Nephron progenitor cell (in vitro differentiated cells): ENCODE data around the gene YTHDC1.

ENCODE experiments used
- DNase-seq: peaks from one replicate; pipeline ENCODE4 v3.0.0; 2021
- H3K27ac Mint-ChIP-seq: 2 replicates; pipeline ENCODE4 v1.8.0; 2021; ENCODE audit warnings: mild to moderate bottlenecking, moderate library complexity, mixed read lengths
- H3K27me3 Mint-ChIP-seq: 2 replicates; pipeline ENCODE4 v1.8.0; 2021; ENCODE audit warnings: mild to moderate bottlenecking, low read depth, mixed read lengths; ENCODE audit not compliant: poor library complexity
- H3K36me3 Mint-ChIP-seq: 2 replicates; pipeline ENCODE4 v1.8.0; 2021; ENCODE audit warnings: low read depth, mixed read lengths
- H3K4me1 Mint-ChIP-seq: 2 replicates; pipeline ENCODE4 v1.8.0; 2021; ENCODE audit warnings: mixed read lengths
- H3K4me3 Mint-ChIP-seq: 2 replicates; pipeline ENCODE4 v1.8.0; 2021; ENCODE audit warnings: mild to moderate bottlenecking, moderate library complexity, mixed read lengths
- H3K9me3 Mint-ChIP-seq: 2 replicates; pipeline ENCODE4 v1.8.0; 2021; ENCODE audit warnings: mild to moderate bottlenecking, moderate library complexity, mixed read lengths
- CTCF ChIP-seq: fragments of 200-600 bp; sonication (generic); IDR thresholded peaks from 2 replicates; pipeline ENCODE4 v1.5.0; 2021; ENCODE audit warnings: antibody characterized with exemption

The YTHDC1 gene

DNA sequence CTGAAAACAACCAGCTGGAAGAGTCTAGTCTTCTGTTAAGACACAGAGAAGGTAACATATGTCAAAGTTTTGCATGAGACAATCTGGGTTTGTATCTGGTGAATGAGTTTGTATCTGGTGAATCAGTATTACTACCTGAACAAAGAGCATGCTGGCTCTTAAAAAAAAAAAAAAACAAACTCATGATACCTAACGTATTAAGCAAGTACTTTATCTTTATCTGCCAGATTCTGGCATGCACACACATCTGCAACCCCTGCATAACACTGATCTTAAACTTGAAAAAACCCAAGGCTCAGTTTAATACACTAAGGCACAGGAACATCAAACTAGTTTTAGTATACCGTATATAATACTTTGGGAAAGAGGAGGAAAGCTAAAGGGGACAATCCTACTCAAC, 5.8 kb downstream of the YTHDC1 start:
- no peak for TF ChIP-seq CTCF
- DNase-seq, result no peak
- Mint-ChIP-seq H3K4me3 (no peak overlapping the region), H3K27ac (no peak overlapping the region), H3K4me1 (peaks cover 31% of the 10 kb centered on the region), H3K9me3 (no peaks in the 10 kb centered on the region), H3K36me3 (peaks cover 36% of the 10 kb centered on the region), H3K27me3 (no peaks in the 10 kb centered on the region)

DNA sequence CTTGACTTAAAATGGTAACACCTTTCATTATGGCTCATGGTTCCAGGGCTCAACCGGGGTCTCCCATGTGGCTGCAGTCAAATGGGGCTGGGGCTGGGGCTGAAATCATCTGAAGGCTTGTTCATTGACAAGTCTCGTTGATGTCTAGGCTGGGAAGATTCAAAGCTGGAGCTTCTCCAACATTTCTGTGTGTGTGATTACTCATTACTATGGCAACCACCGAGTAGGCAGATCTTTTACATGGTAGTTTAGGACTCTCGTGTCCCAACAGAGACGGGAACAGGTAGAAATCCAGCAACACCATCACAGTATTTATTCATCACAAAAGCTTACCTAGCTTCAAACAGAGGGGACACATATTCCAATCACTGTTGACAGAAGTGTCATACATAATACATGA, 7.8 kb downstream of the YTHDC1 start:
- peak overlapping the region; percentile 43 for H3K27ac Mint-ChIP-seq
- no peaks in the 10 kb centered on the region for H3K27me3 Mint-ChIP-seq
- no peak overlapping the region for H3K4me3 Mint-ChIP-seq
- TF ChIP-seq CTCF, result no peak
- peaks cover 15% of the 10 kb centered on the region for H3K4me1 Mint-ChIP-seq
- H3K36me3 Mint-ChIP-seq, result peaks cover 47% of the 10 kb centered on the region
- no peak for DNase-seq
- no peaks in the 10 kb centered on the region for H3K9me3 Mint-ChIP-seq

GRCh38 chr4:68338625-68339024, 11.3 kb downstream of the YTHDC1 start:
- Mint-ChIP-seq H3K27me3 (no peaks in the 10 kb centered on the region), H3K36me3 (peaks cover 45% of the 10 kb centered on the region), H3K4me3 (no peak overlapping the region), H3K27ac (no peak overlapping the region), H3K9me3 (no peaks in the 10 kb centered on the region), H3K4me1 (peaks cover 8% of the 10 kb centered on the region)
- DNase-seq, result no peak
- no peak for TF ChIP-seq CTCF

DNA sequence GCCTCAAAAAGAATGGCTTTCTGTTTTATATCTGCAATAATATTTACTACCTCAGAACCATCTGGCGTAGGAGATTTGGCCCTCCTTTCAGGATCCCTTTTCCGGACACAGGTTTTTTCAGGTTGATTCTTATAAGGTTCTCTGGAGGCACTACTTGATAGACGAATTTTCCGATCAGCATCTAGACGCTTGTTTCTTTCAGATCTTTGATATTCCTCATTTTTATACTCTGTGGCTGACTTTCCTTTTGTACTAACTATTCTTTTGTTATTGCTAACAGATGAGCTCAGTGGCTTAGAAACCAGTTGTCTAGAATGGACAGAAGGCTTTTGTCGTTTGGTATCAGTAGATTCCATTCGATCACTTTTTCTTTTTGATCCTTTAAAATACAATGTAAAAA, 12.4 kb downstream of the YTHDC1 start:
- TF ChIP-seq CTCF, result no peak
- H3K4me3 Mint-ChIP-seq, result no peak overlapping the region
- peaks cover 55% of the 10 kb centered on the region for H3K36me3 Mint-ChIP-seq
- H3K27me3 Mint-ChIP-seq, result no peaks in the 10 kb centered on the region
- peak overlapping the region; percentile 14 for H3K27ac Mint-ChIP-seq
- H3K4me1 Mint-ChIP-seq, result peaks cover 8% of the 10 kb centered on the region
- DNase-seq, result no peak
- no peaks in the 10 kb centered on the region for H3K9me3 Mint-ChIP-seq

DNA sequence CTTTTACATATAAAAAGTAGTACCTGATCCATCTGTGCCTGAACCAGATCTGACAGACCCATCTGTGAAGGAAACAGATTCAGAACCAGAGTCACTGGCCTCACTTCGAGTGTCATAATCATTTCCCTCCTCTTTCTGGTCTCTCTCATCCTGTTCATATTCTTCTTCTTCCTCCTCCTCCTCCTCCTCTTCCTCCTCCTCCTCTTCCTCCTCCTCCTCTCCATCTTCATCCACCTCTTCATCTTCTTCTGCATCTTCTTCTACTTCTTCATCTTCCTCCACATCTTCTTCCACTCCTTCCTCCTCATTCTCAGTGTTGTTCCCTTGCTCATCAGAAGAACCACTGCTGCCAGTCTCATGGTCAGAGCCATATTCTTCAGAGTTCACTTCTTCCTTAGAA, 12.9 kb downstream of the YTHDC1 start:
- Mint-ChIP-seq H3K4me1 (peaks cover 3% of the 10 kb centered on the region), H3K27me3 (no peaks in the 10 kb centered on the region), H3K36me3 (peaks cover 57% of the 10 kb centered on the region), H3K4me3 (no peak overlapping the region), H3K27ac (no peak overlapping the region), H3K9me3 (no peaks in the 10 kb centered on the region)
- no peak for DNase-seq
- no peak for TF ChIP-seq CTCF

DNA sequence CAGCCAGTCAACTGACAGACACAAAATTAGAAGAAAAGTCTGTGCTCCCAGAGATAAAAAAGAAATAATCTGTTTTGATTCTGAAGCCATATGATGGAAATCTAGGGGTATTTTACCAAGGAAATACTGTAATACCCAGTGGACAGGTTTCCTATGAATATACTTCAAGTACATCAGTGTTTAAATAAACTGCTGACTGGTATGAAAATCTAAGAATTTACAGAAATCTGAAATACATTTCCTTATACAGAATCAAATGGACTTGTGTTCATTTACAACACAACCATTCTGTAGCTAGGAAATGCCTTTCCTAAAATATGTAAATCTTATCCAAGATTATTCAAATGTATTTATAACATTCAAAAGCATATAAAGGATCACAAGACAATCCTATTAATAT, 13.4 kb downstream of the YTHDC1 start:
- no peaks in the 10 kb centered on the region for H3K27me3 Mint-ChIP-seq
- no peak overlapping the region for H3K4me3 Mint-ChIP-seq
- peaks cover 60% of the 10 kb centered on the region for H3K36me3 Mint-ChIP-seq
- no peak for TF ChIP-seq CTCF
- no peak for DNase-seq
- no peaks in the 10 kb centered on the region for H3K9me3 Mint-ChIP-seq
- H3K4me1 Mint-ChIP-seq, result no peaks in the 10 kb centered on the region
- H3K27ac Mint-ChIP-seq, result no peak overlapping the region
